Stimulated activated CD4-positive, alpha-beta T cell treated with anti-CD3 and anti-CD28 coated beads, Interleukin-2, amount 100 ng/mL, for 24 hours (primary cell): ENCODE results near the gene TMEM221.

Experiments
- DNase-seq, 2 donors: peaks; one replicate each; pipeline ENCODE4 v3.0.0-alpha.2; 2020

Gene TMEM221

GRCh38 chr19:17441241-17442021, 7.0 kb downstream of the TMEM221 start:
- DNase-seq, result no peak

GRCh38 chr19:17436874-17437267, 11.6 kb downstream of the TMEM221 start:
- DNase-seq, result no peak

GRCh38 chr19:17436094-17436873, 12.2 kb downstream of the TMEM221 start:
- no peak for DNase-seq

GRCh38 chr19:17435218-17435617, 13.2 kb downstream of the TMEM221 start:
- no peak for DNase-seq

GRCh38 chr19:17431417-17431816, 17.1 kb downstream of the TMEM221 start:
- no peak for DNase-seq

- DNase-seq, result no peak
These were observed 18.8 kb downstream of the TMEM221 start for GRCh38 chr19:17429641-17430113.

GRCh38 chr19:17424743-17425365, 23.6 kb downstream of the TMEM221 start:
- DNase-seq, result peak in 1 of 2 donors; percentile 44

- no peak for DNase-seq
These were observed 24.8 kb downstream of the TMEM221 start for GRCh38 chr19:17423429-17424208.

GRCh38 chr19:17421942-17422341, 26.5 kb downstream of the TMEM221 start:
- no peak for DNase-seq

- DNase-seq, result peak; percentile 35 to 41
These were observed 28.0 kb downstream of the TMEM221 start for GRCh38 chr19:17420475-17420924.

GRCh38 chr19:17419621-17420474, 28.6 kb downstream of the TMEM221 start, which contains the start of gene MVB12A:
MVB12A (plus strand) TSS chr19:17420047; CDS start chr19:17420136, 89 bp downstream.
- DNase-seq, result peak; percentile 95 to 96

GRCh38 chr19:17419154-17419620, 29.3 kb downstream of the TMEM221 start:
- no peak for DNase-seq

GRCh38 chr19:17418710-17419109, 29.8 kb downstream of the TMEM221 start:
- DNase-seq, result no peak

GRCh38 chr19:17415121-17415520, 33.3 kb downstream of the TMEM221 start:
- no peak for DNase-seq

- DNase-seq, result no peak
These were observed 34.4 kb downstream of the TMEM221 start for GRCh38 chr19:17414097-17414496.

GRCh38 chr19:17411801-17412200, 36.7 kb downstream of the TMEM221 start:
- no peak for DNase-seq

GRCh38 chr19:17409990-17410389, 38.5 kb downstream of the TMEM221 start:
- DNase-seq, result no peak

GRCh38 chr19:17406887-17407196, 41.6 kb downstream of the TMEM221 start:
- no peak for DNase-seq

- DNase-seq, result peak in 1 of 2 donors; percentile 29
These were observed 42.2 kb downstream of the TMEM221 start for GRCh38 chr19:17406046-17406886.

- peak; percentile 46 to 63 for DNase-seq
These were observed 43.0 kb downstream of the TMEM221 start, which contains the start of gene BST2 for GRCh38 chr19:17405250-17406045. BST2 (minus strand) TSS chr19:17405630; CDS start chr19:17405575, 55 bp downstream.
